Endodermal cell (in vitro differentiated cells): Measurements from ENCODE around the gene PRDM16. TPM values are rescaled to one million over a fixed set of nuclear protein-coding genes. Genes with fewer than 3 reads are reported as not detected.

Experiments
- DNase-seq: peaks from one replicate; pipeline ENCODE4 v3.0.0-alpha.2; 2017
- H3K27ac ChIP-seq: 2 replicates; pipeline ENCODE4 v1.5.1; 2013; ENCODE audit warnings: mild to moderate bottlenecking, low read depth, low read length, moderate library complexity
- H3K27me3 ChIP-seq: 2 replicates; pipeline ENCODE4 v1.6.1; 2013; ENCODE audit warnings: mild to moderate bottlenecking, low read length, moderate library complexity; ENCODE audit not compliant: insufficient read depth, control insufficient read depth, poor library complexity, severe bottlenecking
- H3K36me3 ChIP-seq: 2 replicates; pipeline ENCODE4 v1.7.0; 2013; ENCODE audit warnings: mild to moderate bottlenecking, low read length, moderate library complexity; ENCODE audit not compliant: control insufficient read depth, insufficient read depth
- H3K4me1 ChIP-seq: one replicate; pipeline ENCODE4 v1.7.0; 2013; ENCODE audit warnings: low read length; ENCODE audit not compliant: control insufficient read depth, insufficient read depth
- H3K4me3 ChIP-seq: 2 replicates; pipeline ENCODE4 v1.5.1; 2013; ENCODE audit warnings: mild to moderate bottlenecking, low read length, moderate library complexity
- H3K9ac ChIP-seq: 2 replicates; pipeline ENCODE4 v1.6.1; 2013; ENCODE audit warnings: mild to moderate bottlenecking, low read length, moderate library complexity; ENCODE audit not compliant: poor library complexity, severe bottlenecking; ENCODE audit errors: extremely low read depth
- H3K9me3 ChIP-seq: 2 replicates; pipeline ENCODE4 v1.6.1; 2013; ENCODE audit warnings: mild to moderate bottlenecking, low read length, moderate library complexity; ENCODE audit not compliant: control insufficient read depth
- H3K27ac Mint-ChIP-seq: 2 replicates; pipeline ENCODE4 v1.8.0; 2020; ENCODE audit warnings: mixed read lengths
- H3K27me3 Mint-ChIP-seq: 2 replicates; pipeline ENCODE4 v1.8.0; 2021; ENCODE audit warnings: mild to moderate bottlenecking, mixed read lengths; ENCODE audit not compliant: insufficient read depth
- H3K36me3 Mint-ChIP-seq: 2 replicates; pipeline ENCODE4 v1.8.0; 2020; ENCODE audit warnings: low read depth, mixed read lengths
- H3K4me1 Mint-ChIP-seq: 2 replicates; pipeline ENCODE4 v1.8.0; 2020; ENCODE audit warnings: mixed read lengths
- H3K4me3 Mint-ChIP-seq: 2 replicates; pipeline ENCODE4 v1.8.0; 2020; ENCODE audit warnings: mild to moderate bottlenecking, moderate library complexity, mixed read lengths
- H3K9me3 Mint-ChIP-seq: 2 replicates; pipeline ENCODE4 v1.8.0; 2020; ENCODE audit warnings: mild to moderate bottlenecking, mixed read lengths
- CTCF ChIP-seq: fragments of 200-600 bp; sonication (generic); conservative IDR thresholded peaks from 2 replicates; pipeline ENCODE4 v1.5.0; 2021; ENCODE audit warnings: antibody characterized with exemption, mild to moderate bottlenecking
- WGBS, 2 experiments: methylation state at CpG; one replicate each; pipeline versions ENCODE4 v1.1.5 to v1.1.7; 2013; ENCODE audit warnings: missing lambda C conversion rate in 2 of 2, mixed read lengths in 1 of 2; ENCODE audit not compliant: insufficient coverage in 1 of 2, insufficient read length in 1 of 2; 5-methylcytosine and 5-hydroxymethylcytosine counted together
- total RNA-seq, 2 donors: library from RNA; stranded (reverse); fragmentation: NEBNext Ultra II Directional in 1 of 2; extraction: Animal tissue kit (Norgen Biotek cat#: 25700) in 1 of 2; gene quantifications; 2 replicates in 1 of 2; 3 replicates in 1 of 2; pipeline ENCODE4 v1.2.1, GENCODE V29; 2021

PRDM16 gene
- total RNA-seq, 2 donors from 2014 or later = 2.1 to 4.0 TPM

- Mint-ChIP-seq H3K4me3 (no peak overlapping the region), H3K27ac (no peak overlapping the region), H3K4me1 (peaks cover 2% of the 10 kb centered on the region), H3K27me3 (no peaks in the 10 kb centered on the region), H3K9me3 (no peaks in the 10 kb centered on the region), H3K36me3 (no peaks in the 10 kb centered on the region)
- no peaks in the 10 kb centered on the region for H3K27me3 ChIP-seq
- no peak overlapping the region for H3K4me3 ChIP-seq
- no peak for DNase-seq
- H3K27ac ChIP-seq = no peak overlapping the region
- 93 to 100% methylated on average over 3 to 19 of the region's 19 CpGs for WGBS, 2 experiments
- no peaks in the 10 kb centered on the region for H3K4me1 ChIP-seq
- H3K9ac ChIP-seq = no peak overlapping the region
- TF ChIP-seq CTCF = no peak
- H3K36me3 ChIP-seq = no peaks in the 10 kb centered on the region
- no peaks in the 10 kb centered on the region for H3K9me3 ChIP-seq
These were observed 361.4 kb downstream of the PRDM16 start for GRCh38 chr1:3430406-3430805.

- Histone ChIP-seq H3K27ac (no peak overlapping the region), H3K9me3 (no peaks in the 10 kb centered on the region), H3K4me3 (no peak overlapping the region), H3K27me3 (no peaks in the 10 kb centered on the region), H3K36me3 (no peaks in the 10 kb centered on the region), H3K9ac (no peak overlapping the region), H3K4me1 (no peaks in the 10 kb centered on the region)
- TF ChIP-seq CTCF = no peak
- H3K27me3 Mint-ChIP-seq = no peaks in the 10 kb centered on the region
- no peaks in the 10 kb centered on the region for H3K9me3 Mint-ChIP-seq
- no peak overlapping the region for H3K4me3 Mint-ChIP-seq
- DNase-seq = no peak
- no peaks in the 10 kb centered on the region for H3K36me3 Mint-ChIP-seq
- no peak overlapping the region for H3K27ac Mint-ChIP-seq
- WGBS, 2 experiments = 87 to 89% methylated on average over 16 to 22 of the region's 22 CpGs
- peaks cover 2% of the 10 kb centered on the region for H3K4me1 Mint-ChIP-seq
These were observed 361.8 kb downstream of the PRDM16 start for GRCh38 chr1:3430820-3431219.

GRCh38 chr1:3431266-3431665 lies 362.3 kb downstream of the PRDM16 start:
- Histone ChIP-seq H3K4me1 (no peaks in the 10 kb centered on the region), H3K9ac (no peak overlapping the region), H3K36me3 (no peaks in the 10 kb centered on the region), H3K27ac (no peak overlapping the region), H3K27me3 (no peaks in the 10 kb centered on the region), H3K4me3 (no peak overlapping the region), H3K9me3 (no peaks in the 10 kb centered on the region)
- Mint-ChIP-seq H3K27me3 (no peaks in the 10 kb centered on the region), H3K27ac (no peak overlapping the region), H3K4me1 (peaks cover 2% of the 10 kb centered on the region), H3K9me3 (no peaks in the 10 kb centered on the region), H3K36me3 (no peaks in the 10 kb centered on the region), H3K4me3 (no peak overlapping the region)
- TF ChIP-seq CTCF = peak; percentile 81
- DNase-seq = peak; percentile 86
- WGBS, 2 experiments = 72 to 92% methylated on average over 2 to 11 of the region's 12 CpGs
